Smooth muscle cell (in vitro differentiated cells): Measurements from ENCODE around the gene RPS6KA5. TPM values are rescaled to one million over a fixed set of nuclear protein-coding genes. Genes with fewer than 3 reads are reported as not detected.

Experiments used
- DNase-seq: peaks from one replicate; lab custom pipeline; 2025; ENCODE audit not compliant: unreplicated experiment; lab: John Stamatoyannopoulos, UW
- H2AFZ ChIP-seq: fragments of 200-600 bp; sonication (generic); 2 replicates; pipeline ENCODE4 v1.6.0; 2016; ENCODE audit warnings: antibody characterized with exemption, low read depth, mild to moderate bottlenecking
- H3F3A ChIP-seq: fragments of 200-600 bp; sonication (generic); 2 replicates; pipeline ENCODE4 v1.6.0; 2017; ENCODE audit warnings: antibody characterized with exemption, low read depth
- H3K27ac ChIP-seq: fragments of 200-600 bp; sonication (generic); 2 replicates; pipeline ENCODE4 v1.5.1; 2016; ENCODE audit warnings: low read depth, mild to moderate bottlenecking
- H3K27me3 ChIP-seq: fragments of 200-600 bp; sonication (generic); 2 replicates; pipeline ENCODE4 v1.6.1; 2016; ENCODE audit warnings: low read depth, mild to moderate bottlenecking
- H3K36me3 ChIP-seq: fragments of 200-600 bp; sonication (generic); 2 replicates; pipeline ENCODE4 v1.5.1; 2016; ENCODE audit warnings: low read depth
- H3K4me1 ChIP-seq: fragments of 200-600 bp; sonication (generic); 2 replicates; pipeline ENCODE4 v1.5.1; 2016; ENCODE audit warnings: low read depth
- H3K4me2 ChIP-seq: fragments of 200-600 bp; sonication (generic); 2 replicates; pipeline ENCODE4 v1.6.0; 2016; ENCODE audit warnings: mild to moderate bottlenecking
- H3K4me3 ChIP-seq: fragments of 200-600 bp; sonication (generic); 2 replicates; pipeline ENCODE4 v1.5.1; 2016; ENCODE audit warnings: mild to moderate bottlenecking
- H3K79me2 ChIP-seq: fragments of 200-600 bp; sonication (generic); 2 replicates; pipeline ENCODE4 v1.6.0; 2016; ENCODE audit warnings: low read depth, mild to moderate bottlenecking
- H3K9ac ChIP-seq: fragments of 200-600 bp; sonication (generic); 2 replicates; pipeline ENCODE4 v1.6.0; 2016; ENCODE audit warnings: low read depth
- H3K9me3 ChIP-seq: fragments of 200-600 bp; sonication (generic); replicated peaks from 2 replicates; pipeline ENCODE4 v1.5.1; 2016; ENCODE audit warnings: low read depth
- H4K20me1 ChIP-seq: fragments of 200-600 bp; sonication (generic); 2 replicates; pipeline ENCODE4 v1.6.0; 2016; ENCODE audit warnings: low read depth
- WGBS: methylation state at CpG from one replicate; pipeline ENCODE4 v1.1.7; 2016; ENCODE audit warnings: low lambda C conversion rate; 5-methylcytosine and 5-hydroxymethylcytosine counted together
- polyA plus RNA-seq: library from polyadenylated mRNA; unstranded; fragments of >200 nt; fragmentation: Nextera tagmentation; extraction: Ambion mirVana; gene quantifications from 2 replicates; pipeline ENCODE4 v1.2.1, GENCODE V29; 2016
- total RNA-seq: library from RNA; depleted of rRNA; stranded (reverse); fragments of >200 nt; gene quantifications from 2 replicates; pipeline ENCODE4 v1.2.3, GENCODE V29; 2014
- TF ChIP-seq, protein P1 (sequence below): fragments of 200-600 bp; sonication (generic); IDR thresholded peaks from 2 replicates; pipeline ENCODE4 v1.5.1; 2017; ENCODE audit warnings: borderline replicate concordance, mild to moderate bottlenecking, antibody characterized with exemption; ENCODE audit not compliant: insufficient read depth, poor library complexity, severe bottlenecking

The RPS6KA5 gene
- total RNA-seq (1.5 and 2.8 TPM in 2 replicates), polyA plus RNA-seq (1.0 and 2.3 TPM in 2 replicates)

GRCh38 chr14:91060351-91061055 lies at the start of gene RPS6KA5:
RPS6KA5 (minus strand) TSS chr14:91060641; CDS start chr14:91060434, 207 bp downstream.
- 2% methylated on average over 71 of the region's 71 CpGs for WGBS
- Histone ChIP-seq H3K4me1 (peaks cover 8% of the 10 kb centered on the region), H2AFZ (peak within 1 kb of the TSS; percentile 93)

GRCh38 chr14:91108941-91109611 lies 48.6 kb upstream of the RPS6KA5 start:
- H3F3A ChIP-seq, result no peaks in the 10 kb centered on the region
- no peaks in the 10 kb centered on the region for H3K79me2 ChIP-seq
- H3K4me3 ChIP-seq, result no peak overlapping the region
- no peaks in the 10 kb centered on the region for H3K9me3 ChIP-seq
- no peaks in the 10 kb centered on the region for H4K20me1 ChIP-seq
- no peak overlapping the region for H3K27ac ChIP-seq
- H3K27me3 ChIP-seq, result no peaks in the 10 kb centered on the region
- TF ChIP-seq, protein P1, sequence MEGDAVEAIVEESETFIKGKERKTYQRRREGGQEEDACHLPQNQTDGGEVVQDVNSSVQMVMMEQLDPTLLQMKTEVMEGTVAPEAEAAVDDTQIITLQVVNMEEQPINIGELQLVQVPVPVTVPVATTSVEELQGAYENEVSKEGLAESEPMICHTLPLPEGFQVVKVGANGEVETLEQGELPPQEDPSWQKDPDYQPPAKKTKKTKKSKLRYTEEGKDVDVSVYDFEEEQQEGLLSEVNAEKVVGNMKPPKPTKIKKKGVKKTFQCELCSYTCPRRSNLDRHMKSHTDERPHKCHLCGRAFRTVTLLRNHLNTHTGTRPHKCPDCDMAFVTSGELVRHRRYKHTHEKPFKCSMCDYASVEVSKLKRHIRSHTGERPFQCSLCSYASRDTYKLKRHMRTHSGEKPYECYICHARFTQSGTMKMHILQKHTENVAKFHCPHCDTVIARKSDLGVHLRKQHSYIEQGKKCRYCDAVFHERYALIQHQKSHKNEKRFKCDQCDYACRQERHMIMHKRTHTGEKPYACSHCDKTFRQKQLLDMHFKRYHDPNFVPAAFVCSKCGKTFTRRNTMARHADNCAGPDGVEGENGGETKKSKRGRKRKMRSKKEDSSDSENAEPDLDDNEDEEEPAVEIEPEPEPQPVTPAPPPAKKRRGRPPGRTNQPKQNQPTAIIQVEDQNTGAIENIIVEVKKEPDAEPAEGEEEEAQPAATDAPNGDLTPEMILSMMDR, result no peak
- peaks cover 6% of the 10 kb centered on the region for H3K4me1 ChIP-seq
- no peak overlapping the region for H3K4me2 ChIP-seq
- H3K36me3 ChIP-seq, result no peaks in the 10 kb centered on the region
- 97% methylated on average over 7 of the region's 7 CpGs for WGBS
- no peak overlapping the region for H3K9ac ChIP-seq
- H2AFZ ChIP-seq, result no peak overlapping the region
- no peak for DNase-seq

More at GRCh38 chr14:91060351-91061055, at the start of gene RPS6KA5:
- Histone ChIP-seq H3K4me2 (peak within 1 kb of the TSS; percentile 98), H3K9me3 (no peaks in the 10 kb centered on the region), H4K20me1 (no peaks in the 10 kb centered on the region), H3K27ac (peak within 1 kb of the TSS; percentile 96), H3K4me3 (peak within 1 kb of the TSS; percentile 99), H3F3A (peaks cover 8% of the 10 kb centered on the region), H3K9ac (peak within 1 kb of the TSS; percentile 97), H3K79me2 (no peaks in the 10 kb centered on the region), H3K27me3 (no peaks in the 10 kb centered on the region), H3K36me3 (no peaks in the 10 kb centered on the region)
- TF ChIP-seq, protein P1, result peak; percentile 7
- DNase-seq, result peak; percentile 94

GRCh38 chr14:91103116-91103515 lies 42.7 kb upstream of the RPS6KA5 start:
- TF ChIP-seq, protein P1, result no peak
- no peak overlapping the region for H3K27ac ChIP-seq
- no peaks in the 10 kb centered on the region for H4K20me1 ChIP-seq
- H3F3A ChIP-seq, result no peaks in the 10 kb centered on the region
- no peaks in the 10 kb centered on the region for H3K79me2 ChIP-seq
- WGBS, result 80% methylated on average over 8 of the region's 8 CpGs
- no peaks in the 10 kb centered on the region for H3K9me3 ChIP-seq
- DNase-seq, result no peak
- no peak overlapping the region for H3K4me2 ChIP-seq
- no peak overlapping the region for H2AFZ ChIP-seq
- no peak overlapping the region for H3K4me3 ChIP-seq
- H3K27me3 ChIP-seq, result no peaks in the 10 kb centered on the region
- no peak overlapping the region for H3K9ac ChIP-seq
- no peaks in the 10 kb centered on the region for H3K36me3 ChIP-seq
- no peaks in the 10 kb centered on the region for H3K4me1 ChIP-seq

- H3K27ac ChIP-seq, result no peak overlapping the region
- H3K36me3 ChIP-seq, result no peaks in the 10 kb centered on the region
- H3K4me1 ChIP-seq, result no peaks in the 10 kb centered on the region
- H3K4me3 ChIP-seq, result no peak overlapping the region
- peaks cover 4% of the 10 kb centered on the region for H3K27me3 ChIP-seq
- no peaks in the 10 kb centered on the region for H3K9me3 ChIP-seq
- H3K4me2 ChIP-seq, result no peak overlapping the region
- no peaks in the 10 kb centered on the region for H3K79me2 ChIP-seq
- no peak for DNase-seq
- 84% methylated on average over 5 of the region's 5 CpGs for WGBS
- no peaks in the 10 kb centered on the region for H3F3A ChIP-seq
- TF ChIP-seq, protein P1, result no peak
- H2AFZ ChIP-seq, result no peak overlapping the region
- H4K20me1 ChIP-seq, result no peaks in the 10 kb centered on the region
- no peak overlapping the region for H3K9ac ChIP-seq
Observed at GRCh38 chr14:91100102-91100501, 39.7 kb upstream of the RPS6KA5 start.
